ENCODE results near the gene EXOC6. TPM values are rescaled to one million over a fixed set of nuclear protein-coding genes. Genes with fewer than 3 reads are reported as not detected.

EXOC6 gene
- total and polyA plus RNA-seq, 2 donors, result 10.6 to 17.4 TPM

DNA sequence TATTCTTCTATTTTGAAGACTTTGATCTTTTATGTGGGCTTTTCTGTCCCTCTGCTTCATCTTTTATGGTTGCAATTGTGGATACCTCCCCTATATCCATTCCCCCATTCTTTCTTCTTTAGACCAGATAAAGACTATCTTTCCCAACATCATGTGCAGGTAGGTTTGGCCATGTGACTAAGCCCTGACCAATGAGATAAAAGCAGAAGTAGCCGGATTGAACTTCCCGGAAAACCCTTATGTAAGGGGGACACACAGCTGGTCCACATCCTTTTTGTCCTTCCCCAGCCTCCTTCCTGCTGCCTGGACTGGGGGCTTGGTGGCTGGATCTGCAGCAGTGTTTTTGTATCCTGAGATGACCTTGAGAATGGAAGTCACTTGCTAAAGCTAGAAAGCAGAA is 33.5 kb upstream of the EXOC6 start:
- Histone ChIP-seq H3K27me3 (ENCODE audit: control insufficient read depth in 2 of 2, insufficient read depth in 1 of 2, low read length in 1 of 2) (no peaks in the 10 kb centered on the region), H3K36me3 (ENCODE audit: control insufficient read depth in 2 of 2, insufficient read depth in 2 of 2, low read length in 1 of 2) (no peaks in the 10 kb centered on the region), H3K27ac (ENCODE audit: low read depth in 1 of 2, low read length in 1 of 2) (no peak overlapping the region), H3K4me1 (ENCODE audit: control insufficient read depth in 2 of 2, insufficient read depth in 2 of 2, low read length in 2 of 2) (no peaks in the 10 kb centered on the region), H3K9me3 (ENCODE audit: control insufficient read depth in 2 of 2, insufficient read depth in 1 of 2, low read length in 1 of 2) (no peaks in the 10 kb centered on the region), H3K4me3 (ENCODE audit: low read length in 2 of 2) (no peak overlapping the region)
- DNase-seq (ENCODE audit: low read depth in 6 of 9, low spot score in 9 of 9), result no peak
- WGBS, result 95% methylated on average over 2 of the region's 2 CpGs

- Histone ChIP-seq H3K36me3 (ENCODE audit: control insufficient read depth in 2 of 2, insufficient read depth in 2 of 2, low read length in 1 of 2) (no peaks in the 10 kb centered on the region), H3K27me3 (ENCODE audit: control insufficient read depth in 2 of 2, insufficient read depth in 1 of 2, low read length in 1 of 2) (no peaks in the 10 kb centered on the region), H3K9me3 (ENCODE audit: control insufficient read depth in 2 of 2, insufficient read depth in 1 of 2, low read length in 1 of 2) (peaks cover 0 to 1% of the 10 kb centered on the region in 2 donors), H3K27ac (ENCODE audit: low read depth in 1 of 2, low read length in 1 of 2) (no peak overlapping the region), H3K4me1 (ENCODE audit: control insufficient read depth in 2 of 2, insufficient read depth in 2 of 2, low read length in 2 of 2) (no peaks in the 10 kb centered on the region), H3K4me3 (ENCODE audit: low read length in 2 of 2) (no peak overlapping the region)
- WGBS, result 75% methylated on average over 1 of the region's 1 CpG
- no peak for DNase-seq (ENCODE audit: low read depth in 6 of 9, low spot score in 9 of 9)
These were observed 32.2 kb upstream of the EXOC6 start for GRCh38 chr10:92816091-92816531.

DNA sequence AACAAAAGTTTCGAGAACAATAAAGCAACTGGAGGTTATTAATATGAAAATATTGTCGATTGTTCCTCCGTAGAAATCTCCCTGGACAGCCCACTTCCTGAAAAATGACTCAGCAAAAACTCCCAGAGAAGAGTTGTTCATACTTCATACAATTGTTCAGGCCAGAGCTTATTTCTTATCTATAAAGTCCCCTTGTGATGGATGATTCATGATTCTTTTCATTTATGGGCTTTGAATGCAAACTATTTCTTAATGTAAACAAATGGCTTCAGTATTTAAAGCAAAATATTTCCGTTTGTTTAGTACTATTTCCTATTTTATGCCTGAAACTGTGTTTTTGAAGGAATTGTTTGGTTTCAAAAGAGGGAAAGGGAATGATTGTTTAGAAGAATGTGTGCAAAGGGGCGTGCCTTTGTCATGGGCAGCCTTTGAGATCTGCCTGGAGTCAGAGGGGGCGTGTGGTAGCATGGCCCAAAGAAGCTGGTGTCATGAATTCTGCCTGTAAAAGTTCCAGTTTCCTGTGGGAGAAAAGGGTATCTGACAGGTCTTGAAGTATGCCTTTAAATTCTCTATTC is 26.2 kb upstream of the EXOC6 start:
- DNase-seq (ENCODE audit: low read depth in 6 of 9, low spot score in 9 of 9), result no peak
- Histone ChIP-seq H3K27ac (ENCODE audit: low read depth in 1 of 2, low read length in 1 of 2) (no peak overlapping the region), H3K4me3 (ENCODE audit: low read length in 2 of 2) (no peak overlapping the region), H3K4me1 (ENCODE audit: control insufficient read depth in 2 of 2, insufficient read depth in 2 of 2, low read length in 2 of 2) (no peaks in the 10 kb centered on the region), H3K9me3 (ENCODE audit: control insufficient read depth in 2 of 2, insufficient read depth in 1 of 2, low read length in 1 of 2) (peaks cover 0 to 6% of the 10 kb centered on the region in 2 donors), H3K27me3 (ENCODE audit: control insufficient read depth in 2 of 2, insufficient read depth in 1 of 2, low read length in 1 of 2) (no peaks in the 10 kb centered on the region), H3K36me3 (ENCODE audit: control insufficient read depth in 2 of 2, insufficient read depth in 2 of 2, low read length in 1 of 2) (no peaks in the 10 kb centered on the region)
- WGBS, result 34% methylated on average over 6 of the region's 6 CpGs

DNA sequence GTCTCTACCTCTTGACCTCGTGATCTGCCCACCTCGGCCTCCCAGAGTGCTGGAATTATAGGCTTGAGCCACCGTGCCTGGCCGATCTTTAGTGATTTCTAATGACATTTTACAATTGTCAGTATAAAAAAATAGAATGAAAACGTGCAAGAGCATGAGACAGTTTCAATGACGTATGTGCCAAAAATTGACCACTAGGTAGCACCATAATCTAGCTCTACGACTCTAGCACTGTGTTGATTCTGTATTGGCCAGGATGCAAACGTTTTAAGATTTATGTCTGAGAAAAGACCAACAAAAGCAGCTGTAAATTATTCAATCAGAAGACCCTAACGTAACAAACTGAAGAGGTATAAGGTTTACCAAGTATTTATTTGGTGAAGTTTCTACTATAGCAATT is 25.4 kb upstream of the EXOC6 start:
- Histone ChIP-seq H3K9me3 (ENCODE audit: control insufficient read depth in 2 of 2, insufficient read depth in 1 of 2, low read length in 1 of 2) (peaks cover 0 to 6% of the 10 kb centered on the region in 2 donors), H3K36me3 (ENCODE audit: control insufficient read depth in 2 of 2, insufficient read depth in 2 of 2, low read length in 1 of 2) (no peaks in the 10 kb centered on the region), H3K4me1 (ENCODE audit: control insufficient read depth in 2 of 2, insufficient read depth in 2 of 2, low read length in 2 of 2) (no peaks in the 10 kb centered on the region), H3K27me3 (ENCODE audit: control insufficient read depth in 2 of 2, insufficient read depth in 1 of 2, low read length in 1 of 2) (no peaks in the 10 kb centered on the region), H3K4me3 (ENCODE audit: low read length in 2 of 2) (no peak overlapping the region), H3K27ac (ENCODE audit: low read depth in 1 of 2, low read length in 1 of 2) (no peak overlapping the region)
- no peak for DNase-seq (ENCODE audit: low read depth in 6 of 9, low spot score in 9 of 9)
- 55% methylated on average over 9 of the region's 9 CpGs for WGBS

- peaks cover 0 to 6% of the 10 kb centered on the region in 2 donors for H3K9me3 ChIP-seq (ENCODE audit: control insufficient read depth in 2 of 2, insufficient read depth in 1 of 2, low read length in 1 of 2)
- 52% methylated on average over 5 of the region's 5 CpGs for WGBS
- no peaks in the 10 kb centered on the region for H3K36me3 ChIP-seq (ENCODE audit: control insufficient read depth in 2 of 2, insufficient read depth in 2 of 2, low read length in 1 of 2)
- no peak for DNase-seq (ENCODE audit: low read depth in 6 of 9, low spot score in 9 of 9)
- H3K4me1 ChIP-seq (ENCODE audit: control insufficient read depth in 2 of 2, insufficient read depth in 2 of 2, low read length in 2 of 2), result peaks cover under 1 to 6% of the 10 kb centered on the region in 2 donors
- no peak overlapping the region for H3K4me3 ChIP-seq (ENCODE audit: low read length in 2 of 2)
- no peak overlapping the region for H3K27ac ChIP-seq (ENCODE audit: low read depth in 1 of 2, low read length in 1 of 2)
- H3K27me3 ChIP-seq (ENCODE audit: control insufficient read depth in 2 of 2, insufficient read depth in 1 of 2, low read length in 1 of 2), result no peaks in the 10 kb centered on the region
These were observed 22.3 kb upstream of the EXOC6 start for GRCh38 chr10:92826061-92826460.

- no peaks in the 10 kb centered on the region for H3K36me3 ChIP-seq (ENCODE audit: control insufficient read depth in 2 of 2, insufficient read depth in 2 of 2, low read length in 1 of 2)
- no peaks in the 10 kb centered on the region for H3K27me3 ChIP-seq (ENCODE audit: control insufficient read depth in 2 of 2, insufficient read depth in 1 of 2, low read length in 1 of 2)
- no peak overlapping the region for H3K27ac ChIP-seq (ENCODE audit: low read depth in 1 of 2, low read length in 1 of 2)
- H3K4me3 ChIP-seq (ENCODE audit: low read length in 2 of 2), result no peak overlapping the region
- peaks cover 3 to 6% of the 10 kb centered on the region in 2 donors for H3K4me1 ChIP-seq (ENCODE audit: control insufficient read depth in 2 of 2, insufficient read depth in 2 of 2, low read length in 2 of 2)
- H3K9me3 ChIP-seq (ENCODE audit: control insufficient read depth in 2 of 2, insufficient read depth in 1 of 2, low read length in 1 of 2), result peaks cover 0 to 1% of the 10 kb centered on the region in 2 donors
- no peak for DNase-seq (ENCODE audit: low read depth in 6 of 9, low spot score in 9 of 9)
These were observed 21.8 kb upstream of the EXOC6 start for GRCh38 chr10:92826504-92826903.

GRCh38 chr10:92829042-92829785 is 19.1 kb upstream of the EXOC6 start:
- Histone ChIP-seq H3K27me3 (ENCODE audit: control insufficient read depth in 2 of 2, insufficient read depth in 1 of 2, low read length in 1 of 2) (no peaks in the 10 kb centered on the region), H3K4me1 (ENCODE audit: control insufficient read depth in 2 of 2, insufficient read depth in 2 of 2, low read length in 2 of 2) (peaks cover 3 to 6% of the 10 kb centered on the region in 2 donors), H3K27ac (ENCODE audit: low read depth in 1 of 2, low read length in 1 of 2) (no peak overlapping the region), H3K4me3 (ENCODE audit: low read length in 2 of 2) (no peak overlapping the region), H3K9me3 (ENCODE audit: control insufficient read depth in 2 of 2, insufficient read depth in 1 of 2, low read length in 1 of 2) (no peaks in the 10 kb centered on the region), H3K36me3 (ENCODE audit: control insufficient read depth in 2 of 2, insufficient read depth in 2 of 2, low read length in 1 of 2) (no peaks in the 10 kb centered on the region)
- 98% methylated on average over 10 of the region's 10 CpGs for WGBS
- DNase-seq (ENCODE audit: low read depth in 6 of 9, low spot score in 9 of 9), result no peak

- WGBS, result 96% methylated on average over 4 of the region's 4 CpGs
- H3K27ac ChIP-seq (ENCODE audit: low read depth in 1 of 2, low read length in 1 of 2), result no peak overlapping the region
These were observed 18.4 kb upstream of the EXOC6 start for GRCh38 chr10:92829786-92830377.

More at GRCh38 chr10:92829786-92830377, 18.4 kb upstream of the EXOC6 start:
- Histone ChIP-seq H3K27me3 (ENCODE audit: control insufficient read depth in 2 of 2, insufficient read depth in 1 of 2, low read length in 1 of 2) (no peaks in the 10 kb centered on the region), H3K4me1 (ENCODE audit: control insufficient read depth in 2 of 2, insufficient read depth in 2 of 2, low read length in 2 of 2) (peaks cover 3 to 6% of the 10 kb centered on the region in 2 donors), H3K4me3 (ENCODE audit: low read length in 2 of 2) (no peak overlapping the region), H3K9me3 (ENCODE audit: control insufficient read depth in 2 of 2, insufficient read depth in 1 of 2, low read length in 1 of 2) (no peaks in the 10 kb centered on the region), H3K36me3 (ENCODE audit: control insufficient read depth in 2 of 2, insufficient read depth in 2 of 2, low read length in 1 of 2) (no peaks in the 10 kb centered on the region)
- no peak for DNase-seq (ENCODE audit: low read depth in 6 of 9, low spot score in 9 of 9)

Data from thymus (tissue), 11 donors.